ENCODE measurements around the gene KMO.

KMO gene

DNA sequence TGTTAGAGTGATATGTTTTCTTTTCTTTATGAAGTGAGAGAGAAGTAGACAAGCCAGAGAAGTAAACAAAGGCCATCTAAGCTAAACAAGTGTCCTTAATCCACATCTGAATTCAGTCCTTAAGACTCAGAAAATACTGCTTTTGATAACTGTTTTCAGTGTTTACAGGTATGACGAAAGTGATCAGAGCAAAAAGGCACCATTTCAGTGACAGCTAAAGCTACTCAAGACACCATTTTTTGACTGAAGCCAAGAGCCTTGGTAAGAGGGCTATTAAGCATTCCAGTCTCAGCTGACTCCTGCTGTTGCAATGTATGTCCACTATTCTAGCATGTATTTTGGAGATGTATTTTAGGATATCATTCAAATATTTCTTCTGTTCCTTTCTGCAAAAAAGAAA is 4.1 kb downstream of the KMO start:
- DNase-seq (ENCODE audit: low read depth in 1 of 2, low spot score in 1 of 2), result no peak
- Histone ChIP-seq H3K27ac (replicated peaks) (no peak overlapping the region), H3K4me3 (replicated peaks; ENCODE audit: insufficient read depth, low read length) (no peak overlapping the region), H3K27me3 (ENCODE audit: insufficient read depth, poor library complexity, severe bottlenecking) (no peaks in the 10 kb centered on the region)
- TF ChIP-seq, protein P1, sequence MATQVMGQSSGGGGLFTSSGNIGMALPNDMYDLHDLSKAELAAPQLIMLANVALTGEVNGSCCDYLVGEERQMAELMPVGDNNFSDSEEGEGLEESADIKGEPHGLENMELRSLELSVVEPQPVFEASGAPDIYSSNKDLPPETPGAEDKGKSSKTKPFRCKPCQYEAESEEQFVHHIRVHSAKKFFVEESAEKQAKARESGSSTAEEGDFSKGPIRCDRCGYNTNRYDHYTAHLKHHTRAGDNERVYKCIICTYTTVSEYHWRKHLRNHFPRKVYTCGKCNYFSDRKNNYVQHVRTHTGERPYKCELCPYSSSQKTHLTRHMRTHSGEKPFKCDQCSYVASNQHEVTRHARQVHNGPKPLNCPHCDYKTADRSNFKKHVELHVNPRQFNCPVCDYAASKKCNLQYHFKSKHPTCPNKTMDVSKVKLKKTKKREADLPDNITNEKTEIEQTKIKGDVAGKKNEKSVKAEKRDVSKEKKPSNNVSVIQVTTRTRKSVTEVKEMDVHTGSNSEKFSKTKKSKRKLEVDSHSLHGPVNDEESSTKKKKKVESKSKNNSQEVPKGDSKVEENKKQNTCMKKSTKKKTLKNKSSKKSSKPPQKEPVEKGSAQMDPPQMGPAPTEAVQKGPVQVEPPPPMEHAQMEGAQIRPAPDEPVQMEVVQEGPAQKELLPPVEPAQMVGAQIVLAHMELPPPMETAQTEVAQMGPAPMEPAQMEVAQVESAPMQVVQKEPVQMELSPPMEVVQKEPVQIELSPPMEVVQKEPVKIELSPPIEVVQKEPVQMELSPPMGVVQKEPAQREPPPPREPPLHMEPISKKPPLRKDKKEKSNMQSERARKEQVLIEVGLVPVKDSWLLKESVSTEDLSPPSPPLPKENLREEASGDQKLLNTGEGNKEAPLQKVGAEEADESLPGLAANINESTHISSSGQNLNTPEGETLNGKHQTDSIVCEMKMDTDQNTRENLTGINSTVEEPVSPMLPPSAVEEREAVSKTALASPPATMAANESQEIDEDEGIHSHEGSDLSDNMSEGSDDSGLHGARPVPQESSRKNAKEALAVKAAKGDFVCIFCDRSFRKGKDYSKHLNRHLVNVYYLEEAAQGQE (IDR thresholded peaks at IDR 0.05; ENCODE audit: insufficient replicate concordance, low read depth), result no peak
- TF ChIP-seq GABPA (IDR thresholded peaks at IDR 0.05; ENCODE audit: low read depth) (no peak), POLR2AphosphoS5 (IDR thresholded peaks at IDR 0.05; ENCODE audit: low read depth) (no peak), SPI1 (IDR thresholded peaks at IDR 0.05; ENCODE audit: borderline replicate concordance, low read depth) (no peak)
- TF ChIP-seq, protein P2, sequence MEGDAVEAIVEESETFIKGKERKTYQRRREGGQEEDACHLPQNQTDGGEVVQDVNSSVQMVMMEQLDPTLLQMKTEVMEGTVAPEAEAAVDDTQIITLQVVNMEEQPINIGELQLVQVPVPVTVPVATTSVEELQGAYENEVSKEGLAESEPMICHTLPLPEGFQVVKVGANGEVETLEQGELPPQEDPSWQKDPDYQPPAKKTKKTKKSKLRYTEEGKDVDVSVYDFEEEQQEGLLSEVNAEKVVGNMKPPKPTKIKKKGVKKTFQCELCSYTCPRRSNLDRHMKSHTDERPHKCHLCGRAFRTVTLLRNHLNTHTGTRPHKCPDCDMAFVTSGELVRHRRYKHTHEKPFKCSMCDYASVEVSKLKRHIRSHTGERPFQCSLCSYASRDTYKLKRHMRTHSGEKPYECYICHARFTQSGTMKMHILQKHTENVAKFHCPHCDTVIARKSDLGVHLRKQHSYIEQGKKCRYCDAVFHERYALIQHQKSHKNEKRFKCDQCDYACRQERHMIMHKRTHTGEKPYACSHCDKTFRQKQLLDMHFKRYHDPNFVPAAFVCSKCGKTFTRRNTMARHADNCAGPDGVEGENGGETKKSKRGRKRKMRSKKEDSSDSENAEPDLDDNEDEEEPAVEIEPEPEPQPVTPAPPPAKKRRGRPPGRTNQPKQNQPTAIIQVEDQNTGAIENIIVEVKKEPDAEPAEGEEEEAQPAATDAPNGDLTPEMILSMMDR (IDR thresholded peaks at IDR 0.05; ENCODE audit: insufficient read depth, low read length), result no peak

DNA sequence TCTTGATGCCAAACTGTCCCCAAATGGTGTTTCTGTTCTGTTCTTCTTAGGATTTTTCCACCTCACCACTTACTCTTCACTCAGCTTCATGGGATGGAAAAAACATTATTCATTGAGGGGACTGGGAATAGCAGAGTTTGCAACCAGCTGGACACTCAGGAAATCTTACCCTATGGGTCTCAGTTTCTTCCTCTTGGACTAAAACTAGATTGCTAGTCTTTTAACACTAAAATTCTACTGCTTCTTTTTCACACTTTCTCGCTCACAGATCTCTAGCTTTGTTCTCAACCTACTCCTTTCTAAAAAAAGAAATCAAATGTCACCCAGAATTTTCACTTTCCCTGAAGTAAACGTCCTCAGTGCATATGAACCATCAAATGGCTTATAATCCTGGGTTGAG is 4.8 kb downstream of the KMO start:
- H3K27me3 ChIP-seq (ENCODE audit: insufficient read depth, poor library complexity, severe bottlenecking), result no peaks in the 10 kb centered on the region
- DNase-seq (ENCODE audit: low read depth in 1 of 2, low spot score in 1 of 2), result no peak
- TF ChIP-seq, protein P1 (IDR thresholded peaks at IDR 0.05; ENCODE audit: insufficient replicate concordance, low read depth), result no peak
- no peak for TF ChIP-seq GABPA (IDR thresholded peaks at IDR 0.05; ENCODE audit: low read depth)
- no peak for TF ChIP-seq POLR2AphosphoS5 (IDR thresholded peaks at IDR 0.05; ENCODE audit: low read depth)
- TF ChIP-seq, protein P2 (IDR thresholded peaks at IDR 0.05; ENCODE audit: insufficient read depth, low read length), result no peak
- no peak for TF ChIP-seq SPI1 (IDR thresholded peaks at IDR 0.05; ENCODE audit: borderline replicate concordance, low read depth)
- no peak overlapping the region for H3K4me3 ChIP-seq (replicated peaks; ENCODE audit: insufficient read depth, low read length)
- H3K27ac ChIP-seq (replicated peaks), result no peak overlapping the region

DNA sequence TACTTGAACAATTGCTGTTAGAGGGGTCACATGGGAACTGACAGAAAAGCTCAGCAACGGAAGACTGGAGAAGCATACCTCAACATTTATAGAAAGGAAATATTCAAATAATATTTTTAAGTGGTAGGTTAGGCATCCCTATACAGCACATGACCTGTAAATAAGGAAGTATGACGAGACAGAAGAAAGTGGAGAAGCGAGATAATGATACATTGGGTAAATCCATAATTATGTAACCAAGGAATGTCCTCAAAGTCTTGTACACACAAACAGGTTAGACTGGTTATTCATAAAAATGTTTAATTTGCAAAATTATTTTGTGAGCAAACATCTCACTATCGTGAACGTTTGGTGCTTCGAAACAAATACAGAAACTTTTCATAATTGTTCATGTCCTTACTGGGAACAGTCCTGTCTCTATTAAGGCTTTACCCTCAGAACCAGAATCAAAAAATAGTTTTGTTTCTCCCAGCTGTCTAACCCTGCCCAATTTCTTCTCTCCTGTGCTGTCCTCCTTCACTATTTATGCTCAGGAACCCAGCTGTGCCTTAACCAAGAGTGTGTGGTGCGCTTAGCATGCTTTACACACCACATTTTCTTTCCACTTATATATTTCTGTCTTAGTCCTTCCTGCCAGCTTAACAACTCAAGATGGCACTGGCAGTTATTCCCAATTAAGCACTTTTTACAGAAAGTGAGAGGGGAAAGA is 10.2 kb downstream of the KMO start:
- TF ChIP-seq, protein P1 (IDR thresholded peaks at IDR 0.05; ENCODE audit: insufficient replicate concordance, low read depth), result no peak
- TF ChIP-seq, protein P2 (IDR thresholded peaks at IDR 0.05; ENCODE audit: insufficient read depth, low read length), result no peak
- TF ChIP-seq GABPA (IDR thresholded peaks at IDR 0.05; ENCODE audit: low read depth) (no peak), SPI1 (IDR thresholded peaks at IDR 0.05; ENCODE audit: borderline replicate concordance, low read depth) (no peak), POLR2AphosphoS5 (IDR thresholded peaks at IDR 0.05; ENCODE audit: low read depth) (no peak)
- Histone ChIP-seq H3K27ac (replicated peaks) (peak overlapping the region; percentile 62), H3K4me3 (replicated peaks; ENCODE audit: insufficient read depth, low read length) (no peak overlapping the region), H3K27me3 (ENCODE audit: insufficient read depth, poor library complexity, severe bottlenecking) (no peaks in the 10 kb centered on the region)
- DNase-seq (ENCODE audit: low read depth in 1 of 2, low spot score in 1 of 2), result peak; percentile 13 to 57
